Bone marrow (tissue), 2 donors: Measurements from ENCODE around the gene GOLGA2.

Experiments
- DNase-seq, 2 donors: peaks; one replicate each; lab custom pipeline; 2025; lab: John Stamatoyannopoulos, UW

The GOLGA2 gene

DNA sequence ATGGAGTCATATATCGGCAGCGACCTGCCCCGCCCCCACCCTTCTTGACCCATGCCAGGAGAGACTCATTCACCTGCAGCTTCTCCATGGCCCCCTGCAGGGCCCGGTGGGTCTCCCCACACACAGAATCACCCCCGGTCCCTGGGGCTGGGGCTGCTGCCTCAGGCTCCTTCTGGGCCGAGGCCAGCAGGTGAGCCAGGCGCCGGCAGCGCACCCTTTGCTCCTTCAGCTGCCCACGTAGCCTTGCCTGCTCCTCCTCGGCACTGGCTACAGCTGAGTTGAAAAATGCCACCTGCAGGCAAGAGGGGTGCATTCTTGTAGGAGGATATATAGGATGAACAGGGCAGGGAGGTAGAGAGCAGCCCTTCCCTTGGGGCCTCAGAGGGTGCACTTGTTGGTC lies 17.9 kb downstream of the GOLGA2 start:
- DNase-seq, result no peak

DNA sequence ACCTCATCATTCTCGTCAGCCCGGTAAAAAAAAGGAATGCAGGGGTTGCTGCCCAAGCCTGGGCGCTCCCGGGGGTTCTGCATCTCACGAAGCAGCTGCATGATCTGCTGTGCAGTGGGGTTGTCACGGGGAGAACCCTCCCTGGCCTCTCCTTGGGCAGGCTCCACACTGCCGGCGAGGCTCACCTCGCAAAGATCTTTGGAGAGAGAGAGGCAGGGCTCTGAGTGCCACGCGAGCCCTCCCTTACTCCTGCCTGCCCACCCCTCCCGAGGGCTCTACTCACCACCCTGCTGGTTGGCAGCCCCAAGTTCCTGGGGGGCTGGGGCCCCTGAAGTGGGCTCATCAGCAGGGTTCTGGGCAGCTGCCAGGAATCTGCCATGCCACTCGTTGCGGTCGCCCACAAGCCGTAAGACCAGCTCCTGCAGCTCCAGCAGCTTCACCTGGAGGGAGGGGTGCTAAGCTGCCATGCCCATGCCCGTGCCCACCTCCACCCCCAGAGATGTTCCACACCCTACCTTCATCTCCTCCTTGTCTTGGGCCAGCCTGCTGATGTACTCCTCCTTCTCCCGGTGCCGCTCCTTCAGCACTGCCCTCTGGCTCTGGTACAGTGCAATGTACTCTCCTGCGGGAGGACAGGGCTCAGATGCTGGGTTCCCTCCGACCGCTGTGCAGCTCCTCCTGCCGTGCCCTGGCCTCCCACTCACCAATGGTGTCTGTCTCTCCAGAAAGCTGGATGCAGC lies 18.6 kb downstream of the GOLGA2 start:
- DNase-seq, result no peak

DNA sequence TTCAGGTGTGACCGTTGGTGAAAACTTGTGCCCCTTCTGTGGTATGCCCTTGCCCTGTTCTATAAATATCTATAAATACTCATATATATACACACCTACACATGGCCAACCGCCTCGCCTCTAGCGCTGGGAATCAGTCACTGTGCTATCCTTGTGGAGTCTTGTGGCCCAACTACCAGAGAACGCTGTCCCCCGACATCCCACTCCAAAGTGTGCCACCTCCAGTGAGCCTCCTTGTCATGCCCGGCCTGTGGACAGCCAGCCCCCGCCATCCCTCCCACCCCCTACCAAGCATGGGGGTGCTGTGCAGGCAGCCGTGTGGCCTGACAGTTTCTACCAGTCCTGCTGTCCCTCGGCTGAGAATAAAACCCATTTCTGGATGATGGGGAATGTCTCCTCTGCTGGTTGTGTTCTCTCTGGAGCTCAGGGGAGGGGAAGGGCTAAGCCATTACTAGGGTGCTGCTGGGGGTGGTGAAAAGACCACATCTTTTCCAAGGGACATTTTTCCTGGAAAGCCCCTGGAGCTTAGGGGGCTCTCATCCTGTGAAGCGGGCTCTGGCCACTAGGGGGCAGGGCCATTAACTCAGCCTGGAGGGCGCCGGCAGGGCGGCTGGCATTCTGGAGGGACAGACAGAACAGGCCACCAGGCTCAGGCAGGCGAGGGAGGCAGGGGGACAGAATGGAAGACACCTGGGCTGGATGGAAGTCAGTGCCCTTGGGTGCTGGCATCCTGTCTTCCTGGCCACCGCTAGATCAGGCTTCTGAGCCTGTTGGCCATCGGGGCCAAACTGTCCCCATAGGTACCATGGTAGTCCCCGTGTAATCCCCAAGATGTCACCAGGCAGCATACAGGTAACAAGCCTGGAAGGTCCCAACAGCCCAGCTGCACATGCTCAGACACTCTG lies 20.7 kb downstream of the GOLGA2 start:
- peak; percentile 20 to 21 for DNase-seq

DNA sequence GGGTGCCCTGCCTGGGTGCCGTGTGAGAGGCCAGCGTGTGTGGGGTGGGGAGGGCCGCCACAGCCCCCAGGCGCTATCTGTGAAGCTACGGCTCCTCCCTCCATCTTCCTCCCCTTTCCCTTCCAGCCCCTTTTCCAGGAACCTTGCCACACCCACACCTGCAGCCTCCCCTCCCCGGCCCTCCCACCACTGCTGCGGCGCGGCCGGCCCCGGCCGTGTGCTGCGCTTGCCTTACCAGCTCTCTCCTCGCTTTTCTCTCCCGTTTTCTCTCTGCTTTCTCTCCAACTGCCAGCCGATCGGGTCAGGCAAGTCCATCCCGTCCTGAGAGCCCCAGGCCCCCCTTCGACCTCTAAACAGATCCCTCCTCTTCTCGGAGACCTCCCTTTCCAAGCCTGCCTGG lies 21.4 kb downstream of the GOLGA2 start:
- no peak for DNase-seq

DNA sequence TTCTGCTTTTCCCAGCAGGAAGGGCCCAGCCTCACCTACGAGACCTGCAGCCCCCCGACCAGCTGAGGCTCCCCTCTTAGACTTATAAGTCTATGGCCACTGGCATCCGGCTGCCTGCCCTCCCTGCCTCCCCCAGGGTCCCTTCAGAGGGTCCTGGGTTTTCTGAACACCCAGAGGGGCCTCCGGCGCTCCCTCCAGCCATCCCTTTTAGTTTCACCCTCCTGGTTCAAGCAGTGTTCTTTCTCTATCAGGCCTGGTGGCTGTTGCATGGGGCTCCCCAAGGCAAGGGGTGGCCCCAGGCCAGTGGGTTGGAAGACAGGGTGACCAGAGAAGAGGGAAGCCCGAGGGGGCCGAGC lies 21.8 kb downstream of the GOLGA2 start:
- DNase-seq, result no peak

DNA sequence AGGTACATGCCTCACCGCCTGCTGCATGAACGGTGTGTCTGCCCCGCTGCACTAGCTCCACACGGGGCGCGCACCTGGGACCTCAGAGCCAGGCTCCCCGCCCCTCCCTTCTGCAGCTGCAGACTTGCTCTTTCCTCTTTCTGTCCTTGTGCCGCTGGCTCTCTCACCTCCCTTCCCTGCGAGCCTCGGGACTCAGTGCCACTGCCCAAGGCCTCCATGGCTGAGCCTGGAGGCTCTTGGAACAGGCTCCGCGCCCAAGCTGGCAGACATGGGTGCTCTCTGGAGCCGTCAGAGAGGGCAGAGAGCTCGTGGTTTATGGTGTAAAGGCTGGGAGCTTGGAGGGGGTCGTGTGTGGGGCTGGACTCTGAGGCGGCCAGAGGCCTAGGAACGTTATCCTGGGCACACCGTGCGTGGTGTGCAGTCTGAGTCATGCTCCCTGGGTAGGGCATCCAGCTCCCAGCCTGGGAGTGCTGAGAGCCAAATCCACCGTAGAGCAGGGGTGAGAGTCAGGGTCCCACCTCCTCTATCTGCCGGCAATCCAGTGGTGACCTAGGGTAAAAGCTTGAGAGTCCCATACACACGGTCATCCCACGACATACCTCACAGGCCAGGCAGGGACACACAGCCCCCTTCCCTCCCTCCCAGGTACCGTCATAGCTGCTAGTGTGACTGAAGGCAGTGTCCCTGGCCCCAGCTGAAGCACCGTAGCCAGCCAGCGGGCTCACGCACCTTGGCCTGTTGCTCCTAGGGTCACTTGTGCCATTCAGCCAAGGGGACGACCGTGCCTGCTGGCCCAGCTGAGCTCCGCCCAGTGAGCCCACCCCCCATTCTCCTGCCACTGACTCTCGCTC lies 22.4 kb downstream of the GOLGA2 start:
- no peak for DNase-seq

DNA sequence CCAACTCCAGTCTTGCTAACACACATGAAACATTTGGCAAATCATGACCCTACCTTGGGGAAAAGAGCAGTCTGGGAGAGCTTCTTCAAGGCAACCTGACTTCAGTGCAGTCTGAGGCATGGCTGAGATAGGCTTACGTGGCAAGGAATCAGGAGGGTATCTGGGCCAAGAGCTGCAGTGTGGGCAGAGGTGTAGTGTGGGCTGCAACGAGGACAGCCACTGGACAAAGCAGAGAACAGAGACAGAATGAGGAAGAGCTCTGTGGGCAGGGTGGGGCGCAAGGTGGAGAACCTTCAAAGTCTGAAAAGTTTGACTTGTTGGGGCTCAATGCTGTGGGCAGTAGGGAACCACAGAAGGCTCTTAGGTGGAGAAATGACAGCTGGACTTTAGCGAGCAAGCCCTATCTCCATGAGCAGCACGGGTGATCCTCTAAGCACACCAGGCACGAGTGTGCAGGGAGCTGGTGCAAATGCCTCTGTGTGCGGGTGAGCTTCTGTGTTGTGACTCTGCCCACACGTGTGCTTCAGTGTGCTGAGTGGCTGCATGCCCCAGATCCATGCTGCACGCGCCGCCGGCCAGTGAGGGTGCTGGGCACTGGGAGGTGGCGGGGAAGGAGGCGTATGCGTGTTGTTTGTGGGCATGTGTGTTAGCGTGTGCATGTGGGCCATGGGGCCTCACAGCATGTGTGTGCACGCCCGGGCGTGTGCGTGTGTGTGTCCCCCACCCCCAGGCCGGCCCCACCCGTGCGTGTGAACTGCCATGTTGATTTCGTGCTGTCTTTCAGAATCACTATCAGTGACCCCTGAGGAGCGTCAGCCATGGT lies 23.3 kb downstream of the GOLGA2 start:
- no peak for DNase-seq

DNA sequence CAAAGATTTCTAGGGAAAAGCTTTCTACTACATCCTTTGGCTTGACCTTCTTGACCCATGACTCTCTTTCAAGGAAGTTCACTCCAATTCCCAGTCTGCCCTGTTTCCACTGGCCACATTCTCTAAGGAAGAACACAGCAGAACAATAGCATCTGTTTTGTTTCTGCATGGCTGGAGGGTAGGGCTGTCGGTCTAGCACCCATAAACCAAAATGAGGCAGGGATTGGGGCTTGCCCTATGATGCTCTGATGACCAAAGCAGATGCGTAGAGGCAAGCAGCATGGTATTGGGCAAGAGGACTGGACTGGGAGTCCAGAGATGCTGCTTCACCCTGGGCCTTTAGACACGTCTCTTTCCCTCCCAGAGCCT lies 24.1 kb downstream of the GOLGA2 start:
- DNase-seq, result no peak

DNA sequence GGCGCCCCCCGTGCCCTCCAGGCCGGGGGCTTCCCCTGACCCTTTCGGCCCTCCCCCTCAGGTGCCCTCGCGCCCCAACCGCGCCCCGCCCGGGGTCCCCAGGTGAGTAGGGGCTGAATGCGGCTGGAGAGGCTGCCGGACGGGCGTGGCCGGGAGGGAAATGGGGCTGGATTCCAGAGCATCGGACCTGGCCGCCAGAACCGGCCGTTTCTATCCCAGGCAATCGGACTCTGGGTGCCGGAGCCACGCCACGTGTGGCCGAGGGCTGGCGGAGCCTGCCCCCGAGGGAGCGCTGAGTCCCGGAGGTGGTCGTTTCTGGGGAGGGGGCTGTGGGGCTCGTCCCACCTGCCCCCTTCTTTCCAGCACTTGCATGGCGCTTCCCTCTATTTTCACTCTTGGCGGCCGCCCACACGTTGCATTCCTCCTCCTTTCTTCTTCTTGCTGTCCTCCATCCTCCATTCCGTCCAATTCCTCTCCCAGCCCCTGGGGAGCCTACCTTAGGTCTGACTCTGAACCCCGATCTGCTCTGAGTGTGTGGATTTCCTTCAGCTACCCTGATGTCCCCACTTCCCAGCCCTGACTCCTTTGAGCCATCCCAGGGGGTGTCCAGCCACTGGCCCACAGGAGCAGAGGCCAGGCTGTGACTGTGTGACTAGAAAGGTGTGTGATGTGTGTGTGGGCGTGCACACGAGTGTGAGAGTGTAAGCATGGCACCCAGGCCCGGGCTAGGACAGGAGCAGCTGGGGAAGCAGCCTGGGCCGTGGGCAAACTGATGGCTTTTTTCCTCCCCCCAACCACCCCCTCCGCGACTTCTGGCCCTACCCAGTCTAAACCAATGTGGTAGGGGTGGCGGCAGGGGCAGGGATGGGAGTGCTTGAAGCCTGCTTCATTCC lies 24.7 kb downstream of the GOLGA2 start:
- DNase-seq, result no peak

DNA sequence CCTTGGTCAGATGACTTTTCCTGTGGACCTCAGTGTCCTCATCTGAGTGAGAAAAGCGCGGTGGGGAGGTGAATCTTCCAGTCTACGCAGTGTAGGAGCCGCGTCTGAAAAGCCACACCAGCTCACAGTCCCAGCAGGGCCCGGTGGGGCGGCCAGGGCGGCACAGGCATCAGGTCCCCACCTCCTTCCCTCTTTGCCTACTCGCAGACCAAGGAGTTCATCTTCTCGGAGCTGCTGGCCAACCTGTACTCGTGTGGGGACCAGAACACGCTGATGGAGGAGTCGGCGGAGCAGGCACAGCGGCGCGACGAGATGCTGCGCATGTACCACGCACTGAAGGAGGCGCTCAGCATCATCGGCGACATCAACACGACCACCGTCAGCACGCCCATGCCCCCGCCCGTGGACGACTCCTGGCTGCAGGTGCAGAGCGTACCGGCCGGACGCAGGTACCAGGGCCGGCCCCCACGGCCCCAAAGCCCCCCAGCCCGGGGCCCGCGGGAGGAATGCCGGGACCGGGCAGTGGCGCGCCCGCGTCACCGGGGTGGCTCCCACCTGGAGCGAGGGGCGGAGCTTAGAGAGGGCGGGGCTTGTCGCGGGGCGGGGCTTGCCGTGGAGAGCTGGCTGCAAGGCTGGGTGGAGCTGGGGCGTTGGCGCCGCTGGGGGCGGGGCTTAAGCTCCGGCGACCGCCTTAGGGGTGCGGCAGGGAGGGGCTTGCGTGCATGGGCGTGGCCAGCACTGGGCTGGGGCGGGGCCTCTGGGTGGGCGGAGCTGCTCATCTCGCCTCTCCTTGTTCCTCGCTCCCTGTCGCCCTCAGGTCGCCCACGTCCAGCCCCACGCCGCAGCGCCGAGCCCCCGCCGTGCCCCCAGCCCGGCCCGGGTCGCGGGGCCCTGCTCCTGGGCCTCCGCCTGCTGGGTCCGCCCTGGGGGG lies 25.6 kb downstream of the GOLGA2 start:
- DNase-seq, result peak; percentile 44 to 73

DNA sequence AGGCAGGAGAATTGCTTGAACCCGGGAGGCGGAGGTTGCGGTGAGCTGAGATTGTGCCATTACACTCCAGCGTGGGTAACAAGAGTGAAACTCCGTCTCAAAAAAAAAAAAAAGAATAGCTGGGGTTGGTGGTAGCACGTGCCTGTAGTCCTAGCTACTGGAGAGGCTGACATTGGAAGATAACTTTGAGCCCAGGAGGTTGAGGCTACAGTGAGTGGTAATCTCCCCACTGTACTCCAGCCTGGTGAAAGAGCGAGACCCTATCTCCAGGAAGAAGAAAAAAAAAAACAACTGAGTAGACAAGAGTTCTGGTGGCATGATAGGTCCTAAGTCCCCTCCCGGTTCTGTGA lies 26.3 kb downstream of the GOLGA2 start:
- no peak for DNase-seq

DNA sequence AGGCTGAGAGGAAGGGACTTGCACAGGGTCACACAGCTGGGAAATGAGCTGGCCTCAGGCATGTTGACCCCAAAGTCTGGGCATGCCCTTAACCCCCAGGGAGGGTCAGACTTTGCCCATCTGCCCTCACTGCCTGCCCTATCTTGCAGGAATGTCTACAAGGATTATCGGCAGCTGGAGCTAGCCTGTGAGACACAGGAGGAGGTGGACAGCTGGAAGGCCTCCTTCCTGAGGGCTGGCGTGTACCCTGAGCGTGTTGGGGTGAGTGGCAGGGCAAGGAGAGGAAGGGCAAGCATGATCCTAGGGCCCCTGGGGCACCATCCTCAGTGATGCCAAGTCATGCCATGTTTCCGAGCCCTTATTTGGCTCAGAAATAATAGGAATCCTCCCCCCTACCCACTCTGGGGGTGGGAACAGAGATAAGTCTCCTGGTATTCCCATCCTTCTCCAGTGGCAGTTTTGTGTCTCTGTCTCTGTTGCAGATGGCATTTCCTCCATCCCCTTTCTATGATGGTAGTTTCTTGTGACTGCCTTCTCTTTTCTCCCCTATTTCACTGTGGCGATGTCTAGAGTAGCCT lies 28.5 kb downstream of the GOLGA2 start:
- DNase-seq, result no peak

DNA sequence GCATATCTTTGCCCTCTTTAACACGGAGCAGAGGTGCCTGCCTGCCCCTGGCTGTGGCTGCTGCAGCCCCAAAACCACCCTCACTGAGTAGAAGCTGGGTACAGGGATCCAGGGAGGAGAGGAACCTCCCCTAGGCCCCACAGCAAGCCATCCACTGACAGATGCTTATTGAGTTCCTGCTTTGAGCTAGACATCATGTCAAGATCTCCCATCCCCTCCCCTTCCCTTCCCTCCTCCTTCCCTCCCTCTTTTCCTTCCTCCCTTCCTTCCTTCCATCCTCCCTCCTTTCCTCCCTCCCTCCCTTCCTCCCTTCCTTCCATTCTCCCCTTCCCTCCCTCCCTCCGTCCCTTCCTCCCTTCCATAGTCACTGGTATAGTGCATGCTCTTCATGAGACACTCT lies 29.3 kb downstream of the GOLGA2 start:
- no peak for DNase-seq

DNA sequence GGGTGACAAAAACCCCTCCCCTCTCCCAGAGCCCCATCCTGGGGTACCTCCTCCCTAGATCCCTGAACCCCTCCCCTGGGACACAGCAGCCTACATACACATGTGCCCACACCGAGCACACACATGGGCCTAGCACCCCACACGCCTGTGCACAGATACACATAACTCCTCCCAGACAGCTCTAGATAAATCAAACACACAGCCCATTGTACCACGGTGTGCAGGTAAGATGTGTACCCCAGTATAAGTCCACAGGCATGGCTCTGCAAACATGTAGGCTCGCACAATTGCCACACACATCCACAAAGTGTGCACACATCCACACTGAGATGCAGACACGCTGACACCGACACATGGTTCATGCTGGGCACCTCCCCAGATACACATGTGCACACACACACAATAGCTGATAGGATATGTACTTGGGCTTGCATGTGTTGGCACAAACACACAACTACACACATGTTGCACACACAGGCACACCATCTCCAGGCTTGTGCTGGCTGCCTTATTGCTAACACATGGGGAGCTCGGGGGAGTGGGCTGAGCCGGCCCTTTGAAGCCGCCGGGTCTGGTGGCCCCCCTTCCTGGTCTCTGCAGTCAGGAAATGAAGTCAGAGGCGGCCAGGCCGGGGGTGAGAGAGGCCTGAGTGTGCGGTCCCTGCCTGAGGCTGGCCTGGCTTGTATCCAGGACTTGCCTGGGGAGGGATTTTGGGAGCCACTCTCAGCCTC lies 30.2 kb downstream of the GOLGA2 start:
- DNase-seq, result peak in 1 of 2 donors; percentile 42

DNA sequence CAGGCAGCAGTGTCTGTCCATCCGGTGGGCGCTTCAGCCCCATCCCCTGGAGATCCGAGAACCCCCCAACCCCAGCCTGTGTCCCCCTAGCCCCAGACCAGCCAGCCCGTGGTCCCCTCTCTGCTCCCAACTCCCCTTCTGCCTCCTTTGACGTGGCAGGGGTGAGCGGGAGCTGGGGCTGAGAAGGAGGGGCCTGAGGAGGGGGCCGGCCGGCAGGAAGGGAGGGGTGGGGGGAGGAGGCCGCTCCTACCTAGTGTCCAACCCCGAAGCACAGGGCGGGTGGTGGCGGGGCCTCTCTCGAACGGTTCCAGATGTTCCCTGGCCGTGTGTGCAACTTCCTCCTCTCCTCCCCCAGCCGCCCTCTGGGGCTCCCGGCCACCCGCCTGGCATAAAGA lies 31.0 kb downstream of the GOLGA2 start:
- DNase-seq, result peak in 1 of 2 donors; percentile 69

DNA sequence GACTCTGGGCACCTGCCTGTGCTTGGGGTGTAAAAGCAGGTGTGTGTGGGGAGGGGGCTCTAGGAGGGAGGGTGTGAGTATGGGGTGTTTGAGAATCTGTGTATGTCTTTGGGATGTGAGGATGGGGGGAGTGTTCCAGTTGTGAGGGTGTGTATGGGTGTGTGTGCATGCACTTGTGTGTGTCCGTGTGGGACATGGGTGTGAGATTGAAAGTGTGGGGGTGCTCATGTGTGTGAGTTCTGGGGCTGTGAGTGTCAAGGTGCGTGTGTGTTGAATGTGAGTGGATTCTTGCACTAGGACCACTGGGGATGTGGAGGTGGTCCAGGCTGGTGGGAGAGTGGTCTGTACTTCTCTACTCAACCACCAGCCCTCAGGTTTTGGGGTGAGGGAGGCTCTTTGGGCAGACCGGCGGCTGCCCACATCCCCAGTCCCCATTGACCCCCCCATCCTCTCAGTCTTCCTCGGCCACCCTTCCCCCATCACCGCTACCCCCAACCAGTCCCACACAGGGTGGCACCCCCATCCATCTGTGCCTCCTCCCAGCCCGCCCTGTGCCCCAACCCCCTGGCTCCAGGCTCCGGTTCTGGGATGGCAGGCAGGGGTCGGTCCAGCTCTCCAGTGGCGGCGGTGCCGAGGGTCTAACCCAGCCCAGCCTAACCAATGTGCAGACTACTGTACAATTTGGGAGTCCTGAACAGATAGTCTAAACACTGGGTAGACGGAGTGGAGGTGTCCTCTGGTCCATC lies 31.5 kb downstream of the GOLGA2 start:
- no peak for DNase-seq

DNA sequence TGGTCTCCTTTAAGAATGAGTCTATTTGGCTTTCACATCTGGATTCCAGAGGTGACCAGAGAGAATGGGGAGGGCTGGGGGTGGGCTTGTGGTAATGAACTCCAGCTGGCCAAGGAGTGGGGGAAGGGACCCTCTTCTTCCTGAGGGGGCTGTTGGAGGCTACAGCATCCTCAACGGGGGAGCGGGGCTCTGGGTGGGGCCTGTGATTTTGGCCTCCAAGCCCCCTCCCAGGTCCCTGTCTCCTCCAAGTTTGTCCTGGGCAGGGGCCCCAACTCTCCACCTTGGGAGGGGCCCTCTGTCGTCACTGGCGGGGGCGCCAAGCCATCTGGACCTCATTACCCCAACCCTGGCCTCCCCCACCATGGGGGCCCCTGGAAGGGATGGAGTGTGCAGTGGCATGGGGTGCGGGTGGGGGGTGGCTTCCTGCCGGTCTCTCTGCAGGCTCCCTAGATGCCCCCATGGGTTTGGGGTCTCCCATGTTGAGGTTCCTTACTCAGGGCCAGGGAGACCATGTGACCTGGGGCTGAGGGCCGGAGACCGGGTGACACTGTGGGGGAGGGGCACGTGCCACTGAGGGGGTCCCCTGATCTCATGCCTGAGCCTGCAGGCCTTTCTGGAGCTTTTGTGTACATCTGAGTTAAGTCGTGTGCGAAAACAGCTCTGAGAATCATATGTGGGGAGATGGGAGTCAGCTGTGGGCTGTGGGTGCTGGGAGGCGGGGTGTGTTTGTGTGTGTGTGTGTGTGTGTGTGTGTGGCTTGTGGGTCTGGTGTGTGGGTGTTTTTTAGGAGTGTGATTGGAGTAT lies 32.4 kb downstream of the GOLGA2 start:
- no peak for DNase-seq
